Thymus (tissue), 11 donors: ENCODE measurements around the gene GSAP. TPM values are rescaled to one million over a fixed set of nuclear protein-coding genes. Genes with fewer than 3 reads are reported as not detected.
"Not testable (repeated sequence)": the region's sequence is repeated elsewhere in the genome, so short reads cannot be mapped to it uniquely, and the experiment has no call there.

Source experiments
- DNase-seq, 9 donors: peaks; one replicate each; pipeline ENCODE4 v3.0.0-alpha.2; 2013; ENCODE audit warnings: low spot score in 9 of 9, low read depth in 6 of 9, missing footprints in 1 of 9
- H3K27ac ChIP-seq, 2 donors: one replicate each; pipeline ENCODE4 v1.5.1; 2013; ENCODE audit warnings: control low read depth in 1 of 2, low read depth in 1 of 2, low read length in 1 of 2, mild to moderate bottlenecking in 1 of 2, moderate library complexity in 1 of 2
- H3K27me3 ChIP-seq, 2 donors: one replicate each; pipeline ENCODE4 v1.5.1; 2013; ENCODE audit warnings: low read length in 1 of 2; ENCODE audit not compliant: control insufficient read depth in 2 of 2, insufficient read depth in 1 of 2
- H3K36me3 ChIP-seq, 2 donors: one replicate each; pipeline ENCODE4 v1.5.1; 2013; ENCODE audit warnings: low read length in 1 of 2, mild to moderate bottlenecking in 1 of 2, moderate library complexity in 1 of 2; ENCODE audit not compliant: control insufficient read depth in 2 of 2, insufficient read depth in 2 of 2
- H3K4me1 ChIP-seq, 2 donors: one replicate each; pipeline ENCODE4 v1.5.1; 2013; ENCODE audit warnings: low read length in 2 of 2; ENCODE audit not compliant: control insufficient read depth in 2 of 2, insufficient read depth in 2 of 2
- H3K4me3 ChIP-seq, 2 donors: one replicate each; pipeline ENCODE4 v1.5.1; 2013; ENCODE audit warnings: low read length in 2 of 2, control low read depth in 1 of 2, mild to moderate bottlenecking in 1 of 2
- H3K9me3 ChIP-seq, 2 donors: one replicate each; pipeline ENCODE4 v1.5.1; 2013; ENCODE audit warnings: low read length in 1 of 2, mild to moderate bottlenecking in 1 of 2; ENCODE audit not compliant: control insufficient read depth in 2 of 2, insufficient read depth in 1 of 2
- WGBS: extraction: QIAGEN DNeasy Blood & Tissue Kit; methylation state at CpG from one replicate; pipeline ENCODE4 v1.1.7; 2013; 5-methylcytosine and 5-hydroxymethylcytosine counted together
- polyA plus RNA-seq: library from polyadenylated mRNA; stranded (reverse); fragments of 200-250 nt; gene quantifications from one replicate; pipeline ENCODE4 v1.2.3, GENCODE V29; 2013
- total RNA-seq: library from RNA; stranded (reverse); fragments of 120-200 nt; gene quantifications from one replicate; pipeline ENCODE4 v1.2.4, GENCODE V29; 2013
- donor health status: healthy.

GSAP gene
- total and polyA plus RNA-seq, 2 donors: 12.4 to 29.7 TPM

DNA sequence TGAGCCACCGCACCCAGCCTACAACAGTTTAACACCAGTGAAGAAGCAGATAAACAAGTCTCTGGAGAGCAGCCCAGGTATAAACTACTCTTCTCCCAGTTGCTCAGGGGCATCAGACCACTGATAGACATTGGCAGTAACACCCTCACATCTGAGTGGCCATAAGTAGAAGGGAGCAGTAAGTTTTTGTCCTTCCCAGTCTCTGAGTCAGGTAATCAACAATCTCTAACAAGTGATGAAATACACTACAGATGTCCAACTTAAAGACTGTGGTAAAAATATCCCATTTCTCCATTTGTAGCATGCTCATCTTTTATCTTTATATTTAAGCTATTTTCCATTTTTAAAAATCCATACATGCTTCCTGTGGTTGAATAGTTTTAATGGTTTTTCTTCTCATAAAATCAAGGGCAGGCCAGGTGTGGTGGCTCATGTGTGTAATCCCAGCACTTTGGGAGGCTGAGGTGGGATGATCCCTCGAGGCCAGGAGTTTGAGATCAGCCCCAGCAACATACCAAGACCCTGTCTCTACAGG, 78.6 kb downstream of the GSAP start:
- H3K9me3 ChIP-seq: no peaks in the 10 kb centered on the region
- H3K4me3 ChIP-seq: no peak overlapping the region
- WGBS: 86% methylated on average over 2 of the region's 2 CpGs
- H3K27ac ChIP-seq: no peak overlapping the region
- H3K4me1 ChIP-seq: no peaks in the 10 kb centered on the region
- no peaks in the 10 kb centered on the region for H3K27me3 ChIP-seq
- no peak for DNase-seq
- no peaks in the 10 kb centered on the region for H3K36me3 ChIP-seq

DNA sequence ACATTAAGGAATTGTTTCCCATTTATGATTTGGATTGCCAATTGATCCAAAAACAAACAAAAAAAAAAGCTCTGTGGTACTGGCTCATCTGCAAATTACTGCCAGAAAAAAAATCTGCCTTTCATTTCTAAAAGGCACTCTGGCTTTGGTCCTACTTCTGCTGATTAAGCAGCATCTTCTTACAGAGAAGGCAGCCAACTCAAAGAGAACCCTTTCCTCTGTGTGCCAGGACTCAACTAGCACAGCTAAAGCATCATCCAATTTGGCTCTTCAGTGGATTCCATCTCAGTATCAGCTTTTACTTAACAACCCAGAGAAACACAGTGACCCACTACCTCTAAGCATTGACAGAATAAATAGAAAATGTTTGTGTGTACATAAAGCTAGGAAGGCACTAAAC, 80.6 kb downstream of the GSAP start:
- Histone ChIP-seq H3K27me3 (no peaks in the 10 kb centered on the region), H3K4me1 (no peaks in the 10 kb centered on the region), H3K36me3 (no peaks in the 10 kb centered on the region), H3K27ac (no peak overlapping the region), H3K4me3 (no peak overlapping the region), H3K9me3 (no peaks in the 10 kb centered on the region)
- DNase-seq: no peak

DNA sequence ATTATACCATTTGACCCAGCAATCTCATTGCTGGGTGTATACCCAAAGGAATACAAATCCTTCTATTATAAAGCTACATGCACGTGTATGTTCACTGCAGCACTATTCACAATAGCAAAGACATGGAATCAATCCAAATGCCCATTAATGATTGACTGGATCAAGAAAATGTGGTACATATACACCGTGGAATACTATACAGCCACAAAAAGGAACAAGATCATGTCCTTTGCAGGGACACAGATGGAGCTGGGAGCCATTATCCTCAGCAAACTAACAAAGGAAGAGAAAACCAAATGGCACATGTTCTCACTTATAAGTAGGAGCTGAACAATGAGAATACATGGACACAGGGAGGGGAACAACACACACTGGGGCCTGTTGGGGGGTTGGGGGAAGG, 82.1 kb downstream of the GSAP start:
- not testable (repeated sequence) for H3K27ac ChIP-seq, H3K36me3 ChIP-seq, H3K9me3 ChIP-seq, H3K4me3 ChIP-seq, H3K27me3 ChIP-seq, H3K4me1 ChIP-seq, DNase-seq
- 97% methylated on average over 2 of the region's 2 CpGs for WGBS

DNA sequence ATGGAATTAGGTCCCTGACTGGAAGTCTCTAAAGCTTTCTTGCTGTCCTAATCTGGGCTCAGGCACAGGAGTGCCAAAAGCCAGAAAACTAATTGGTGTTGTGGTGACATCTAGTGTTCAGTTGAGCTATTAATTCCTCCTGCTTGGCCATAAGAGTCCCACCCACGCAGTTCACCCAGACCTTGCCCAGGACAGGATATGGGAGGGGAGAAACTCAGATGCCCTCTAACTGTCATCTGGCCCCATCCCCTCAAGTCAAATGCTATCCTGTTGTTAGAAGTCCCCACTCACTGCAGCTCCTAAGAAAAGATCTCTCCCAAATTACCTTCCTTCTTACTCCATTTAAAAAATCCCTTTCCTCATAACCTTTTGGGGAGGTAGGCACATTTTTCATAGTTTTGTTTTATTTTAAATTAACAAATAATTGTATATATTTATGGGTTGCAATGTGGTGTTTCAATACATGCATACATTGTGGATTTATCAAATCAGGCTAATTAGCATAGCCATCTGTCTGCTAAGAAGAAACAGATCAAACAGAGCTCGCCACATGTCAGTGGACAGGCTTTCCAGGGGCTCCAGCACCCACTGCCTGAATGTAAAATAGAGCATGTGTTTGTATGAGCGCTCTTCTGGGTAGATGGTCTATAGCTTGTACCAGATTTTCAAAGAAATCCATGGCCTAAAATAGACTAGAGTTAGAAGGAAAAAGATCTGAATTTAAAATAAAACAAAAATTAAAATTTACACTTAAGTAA, 84.0 kb downstream of the GSAP start:
- H3K36me3 ChIP-seq: no peaks in the 10 kb centered on the region
- no peak overlapping the region for H3K4me3 ChIP-seq
- H3K27ac ChIP-seq: no peak overlapping the region
- H3K4me1 ChIP-seq: peaks cover 0 to 11% of the 10 kb centered on the region in 2 donors
- peak in 8 of 9 donors; percentile 26 to 81 (median 47) for DNase-seq
- H3K9me3 ChIP-seq: no peaks in the 10 kb centered on the region
- H3K27me3 ChIP-seq: no peaks in the 10 kb centered on the region
- WGBS: 65% methylated on average over 3 of the region's 3 CpGs

DNA sequence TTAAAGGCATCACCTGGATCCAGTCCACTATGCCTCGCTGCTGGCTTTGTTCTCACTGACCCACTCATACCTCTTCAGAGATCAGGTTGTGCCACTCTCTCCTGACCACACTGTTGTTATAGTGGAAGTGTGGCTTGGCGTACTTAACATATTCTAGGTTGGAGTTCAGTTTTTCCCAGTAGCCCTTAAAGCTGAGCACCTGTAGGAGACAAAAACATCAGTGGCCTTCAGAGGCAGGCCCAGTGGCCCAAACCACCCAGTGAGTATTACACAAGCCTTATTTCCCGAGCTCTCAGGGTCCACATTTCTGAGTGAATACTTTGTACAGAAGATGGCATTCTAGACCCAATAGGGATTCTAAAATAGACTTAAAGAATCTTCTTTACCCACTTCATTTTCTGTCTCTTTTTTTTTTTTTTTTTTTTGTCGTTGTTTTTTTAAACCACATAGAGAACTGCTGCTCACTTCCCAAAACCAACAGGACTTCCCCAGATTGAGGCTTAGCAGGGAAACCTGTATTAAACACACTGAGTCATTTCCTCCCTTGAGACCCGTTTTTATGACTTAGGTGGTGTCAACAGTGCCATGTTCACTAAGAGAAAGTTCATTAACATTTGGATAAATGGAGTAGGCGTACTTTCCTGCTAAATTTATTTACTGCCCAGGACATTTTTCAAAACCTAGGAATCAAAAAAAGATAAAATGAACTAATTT, 85.8 kb downstream of the GSAP start:
- Histone ChIP-seq H3K9me3 (no peaks in the 10 kb centered on the region), H3K4me3 (no peak overlapping the region), H3K4me1 (peaks cover 0 to 11% of the 10 kb centered on the region in 2 donors), H3K36me3 (no peaks in the 10 kb centered on the region), H3K27ac (peak overlapping the region in 1 of 2 donors; percentile 9), H3K27me3 (no peaks in the 10 kb centered on the region)
- peak in 1 of 9 donors; percentile 41 for DNase-seq
- WGBS: 57% methylated on average over 6 of the region's 6 CpGs

DNA sequence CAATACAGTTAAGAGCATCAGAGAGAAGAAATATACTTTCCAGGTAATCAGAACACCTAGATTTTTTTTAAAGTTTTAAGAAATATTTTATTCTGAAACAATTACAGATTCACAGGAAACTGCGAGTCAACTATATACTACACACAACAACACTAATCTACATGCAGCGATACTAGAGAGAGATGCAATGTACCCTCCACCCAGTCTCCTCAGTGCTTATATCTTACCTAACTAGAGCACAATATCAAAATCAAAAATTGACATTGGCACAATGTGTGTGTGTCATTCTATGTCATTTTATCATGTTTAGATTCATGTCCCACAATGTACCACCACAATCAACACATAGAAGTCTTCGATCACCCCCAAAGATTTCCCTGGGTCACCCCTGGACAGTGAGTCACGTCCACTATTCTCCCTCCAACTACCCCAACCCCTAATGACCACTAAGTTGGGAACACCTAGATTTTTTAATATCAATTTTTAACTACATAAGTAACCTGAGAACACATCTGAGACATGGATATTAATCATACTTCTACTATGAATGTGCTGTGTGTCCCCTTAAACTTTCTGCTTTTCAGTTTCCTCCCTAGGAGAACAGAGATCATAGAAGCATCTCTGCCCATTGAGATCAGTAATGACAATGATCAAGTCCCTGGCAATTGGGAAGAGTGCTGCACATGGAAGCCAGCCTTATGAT, 86.5 kb downstream of the GSAP start:
- 95% methylated on average over 4 of the region's 4 CpGs for WGBS

DNA sequence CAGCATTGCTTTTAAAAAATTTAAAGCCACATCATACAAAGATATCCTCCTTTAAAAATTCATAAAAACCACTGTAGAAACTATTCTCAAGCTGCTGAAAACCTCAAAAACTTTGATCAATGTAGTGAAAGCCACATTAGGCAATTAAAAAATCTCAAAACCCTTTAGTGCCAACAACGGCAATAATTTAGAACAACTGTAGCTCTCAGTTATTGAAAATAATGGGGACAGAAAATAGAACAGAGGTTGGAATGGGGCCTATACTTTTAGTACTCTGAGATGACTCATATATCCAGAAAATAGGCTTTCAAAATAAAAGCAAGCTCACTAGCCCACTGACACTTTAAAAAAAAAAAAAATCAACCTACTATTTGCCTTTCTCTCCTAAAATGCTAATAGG, 87.5 kb downstream of the GSAP start:
- H3K4me3 ChIP-seq: no peak overlapping the region
- DNase-seq: no peak
- no peaks in the 10 kb centered on the region for H3K36me3 ChIP-seq
- H3K27me3 ChIP-seq: no peaks in the 10 kb centered on the region
- H3K27ac ChIP-seq: no peak overlapping the region
- peaks cover 0 to 11% of the 10 kb centered on the region in 2 donors for H3K4me1 ChIP-seq
- H3K9me3 ChIP-seq: no peaks in the 10 kb centered on the region
- 6% methylated on average over 1 of the region's 1 CpG for WGBS

More for the DNA sequence above, 86.5 kb downstream of the GSAP start:
- H3K4me1 ChIP-seq: peaks cover 0 to 11% of the 10 kb centered on the region in 2 donors
- no peak overlapping the region for H3K4me3 ChIP-seq
- no peaks in the 10 kb centered on the region for H3K36me3 ChIP-seq
- no peak overlapping the region for H3K27ac ChIP-seq
- no peaks in the 10 kb centered on the region for H3K27me3 ChIP-seq
- no peak for DNase-seq
- H3K9me3 ChIP-seq: no peaks in the 10 kb centered on the region

DNA sequence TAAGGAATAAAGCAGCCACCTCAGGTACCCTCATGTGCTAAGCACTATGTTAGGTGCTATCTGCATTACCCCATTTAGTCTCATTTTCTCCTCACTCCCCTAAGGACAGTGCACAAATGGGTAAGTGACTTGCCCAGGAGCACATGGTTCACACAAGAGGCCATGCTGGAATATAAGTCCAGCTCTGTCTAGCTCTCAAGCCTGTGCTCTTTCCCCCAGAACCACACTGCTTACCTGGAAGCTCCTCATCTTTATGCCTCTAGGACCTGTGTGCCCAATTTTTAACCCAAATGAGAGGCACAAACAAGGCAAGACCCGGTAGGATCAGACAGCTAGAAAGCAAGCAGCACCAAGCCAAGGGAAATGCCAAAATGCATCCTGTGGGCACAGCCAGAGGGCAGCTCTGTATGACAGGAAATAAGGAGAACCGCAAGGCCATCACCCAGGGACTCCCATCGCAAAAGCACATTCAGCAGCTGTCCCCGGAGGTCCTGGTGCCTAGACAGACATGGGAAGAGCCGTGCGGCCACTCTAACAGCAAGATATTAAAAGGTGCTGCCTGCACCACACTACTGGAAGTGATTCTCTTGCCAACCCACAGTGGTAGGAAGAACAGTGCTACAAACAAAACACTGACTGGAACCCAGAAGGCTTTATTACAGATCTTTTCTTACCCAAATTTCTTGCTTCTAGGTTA, 88.1 kb downstream of the GSAP start:
- no peak overlapping the region for H3K27ac ChIP-seq
- H3K36me3 ChIP-seq: no peaks in the 10 kb centered on the region
- DNase-seq: no peak
- H3K4me1 ChIP-seq: peaks cover 0 to 11% of the 10 kb centered on the region in 2 donors
- no peaks in the 10 kb centered on the region for H3K9me3 ChIP-seq
- 35% methylated on average over 6 of the region's 6 CpGs for WGBS
- no peak overlapping the region for H3K4me3 ChIP-seq
- H3K27me3 ChIP-seq: no peaks in the 10 kb centered on the region
